ENCODE data around the gene NOSTRIN.
"Not testable (repeated sequence)": the region's sequence is repeated elsewhere in the genome, so short reads cannot be mapped to it uniquely, and the experiment has no call there.

Gene NOSTRIN

DNA sequence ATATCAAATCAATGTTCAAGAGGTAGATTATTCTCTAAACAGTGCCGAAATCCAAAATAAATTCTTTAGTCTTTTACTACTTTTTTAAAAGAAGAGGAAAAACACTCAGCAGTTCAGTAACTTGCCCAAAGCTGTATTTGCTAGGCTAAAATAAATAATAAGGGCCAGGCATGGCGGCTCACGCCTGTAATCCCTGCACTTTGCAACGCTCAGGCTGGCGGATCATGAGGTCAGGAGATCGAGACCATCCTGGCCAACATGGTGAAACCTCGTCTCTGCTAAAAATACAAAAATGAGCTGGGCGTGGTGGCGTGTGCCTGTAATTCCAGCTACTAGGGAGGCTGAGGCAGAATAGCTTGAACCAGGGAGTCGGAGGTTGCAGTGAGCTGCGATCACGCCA lies 79.7 kb downstream of the NOSTRIN start:
- not testable (repeated sequence) for DNase-seq (ENCODE audit: low read depth)

DNA sequence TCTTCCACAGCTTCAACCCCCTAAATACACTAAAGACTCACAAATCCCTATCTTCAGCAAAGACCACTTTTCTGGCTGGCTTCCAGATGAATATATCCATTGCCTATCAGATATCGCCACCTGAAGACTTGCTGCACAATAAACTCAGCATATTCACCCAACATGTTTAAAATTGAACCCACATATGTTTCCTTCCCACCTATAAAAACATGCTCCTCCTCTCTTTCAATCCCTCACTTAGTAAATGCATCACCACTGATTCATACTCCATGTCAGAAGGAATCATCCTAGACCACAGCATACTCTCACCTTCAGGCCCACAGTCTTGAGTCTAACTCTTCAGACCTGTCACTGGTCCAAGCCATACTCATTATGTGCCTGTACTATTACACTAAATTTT lies 82.5 kb downstream of the NOSTRIN start:
- DNase-seq (ENCODE audit: low read depth), result peak; percentile 20

DNA sequence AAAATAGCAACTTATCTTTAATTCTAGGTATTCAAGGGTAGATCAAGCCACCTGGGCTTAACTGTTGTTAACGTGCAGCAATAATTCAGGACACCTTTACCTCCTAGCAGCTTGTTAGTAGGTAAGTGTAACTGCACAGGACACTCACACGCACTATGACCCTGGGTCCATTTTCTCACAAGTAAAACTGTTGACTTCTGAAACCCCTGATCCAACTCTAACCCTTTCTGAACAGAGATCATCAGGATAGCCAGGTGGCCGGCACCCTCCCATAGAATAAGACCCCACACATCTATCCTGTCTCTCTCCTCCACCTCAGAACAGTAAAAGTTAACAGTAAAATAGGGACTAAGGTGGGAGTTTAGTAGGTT lies 87.2 kb downstream of the NOSTRIN start:
- DNase-seq (ENCODE audit: low read depth), result no peak

DNA sequence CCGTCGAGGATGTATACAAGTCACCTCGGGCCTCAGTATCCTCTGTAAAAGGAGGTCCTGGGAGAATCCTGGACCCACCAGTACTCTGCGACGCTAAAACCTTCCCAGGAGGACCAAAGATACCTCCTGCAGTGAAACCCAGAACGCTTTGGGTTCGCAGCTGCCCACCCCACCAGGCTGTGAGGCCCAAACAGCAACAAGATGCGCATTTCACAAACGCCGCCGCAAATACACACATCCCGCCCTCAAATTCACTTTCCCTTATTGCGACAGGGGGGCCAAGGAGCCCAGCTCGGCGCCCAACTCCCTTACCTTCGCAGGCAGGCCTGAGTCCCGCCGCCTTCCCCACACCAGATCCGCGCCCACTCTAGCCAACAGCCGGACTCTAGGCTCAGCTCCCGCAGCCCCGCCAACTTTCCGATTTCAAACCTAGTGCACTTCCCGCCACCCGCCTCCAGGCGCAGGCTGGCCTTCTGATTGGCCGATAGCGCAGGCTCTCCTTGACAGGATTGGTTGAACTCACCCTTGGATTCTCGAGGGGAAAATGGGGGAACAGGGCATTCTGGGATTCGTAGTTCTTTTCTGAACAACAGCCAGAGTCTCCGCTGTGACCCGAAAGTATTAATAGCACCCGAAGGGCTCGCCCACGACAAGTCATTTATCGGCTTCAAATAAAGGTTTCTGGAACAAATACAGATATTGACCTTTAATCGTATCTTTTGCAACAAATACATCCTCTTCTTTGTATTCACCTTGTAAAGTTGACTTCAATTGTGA lies 87.8 kb downstream of the NOSTRIN start, which contains the start of gene SPC25:
TSS of gene SPC25 (minus strand) at position 425 of the 777 bp plus-strand sequence. CDS start 911 bp downstream, outside the sequence.
- peak; percentile 93 for DNase-seq (ENCODE audit: low read depth)

DNA sequence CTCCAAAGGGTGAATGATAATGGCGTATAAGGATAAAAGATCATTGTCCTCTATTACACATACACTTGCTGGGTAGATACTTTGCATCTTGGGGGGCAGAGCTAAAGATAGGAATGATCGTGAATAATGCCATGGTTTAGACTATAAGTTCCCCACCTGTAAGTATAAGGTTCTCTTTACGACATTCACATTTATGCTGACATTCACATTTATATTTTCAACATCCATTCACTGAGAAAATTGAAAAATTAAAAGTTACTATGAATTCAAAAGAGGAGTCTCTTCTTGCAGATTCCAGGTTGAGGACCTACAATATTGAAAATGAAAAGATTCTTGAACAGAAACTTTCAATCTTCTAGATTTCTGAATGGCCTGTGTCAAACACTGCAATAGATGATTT lies 89.9 kb downstream of the NOSTRIN start:
- no peak for DNase-seq (ENCODE audit: low read depth)

DNA sequence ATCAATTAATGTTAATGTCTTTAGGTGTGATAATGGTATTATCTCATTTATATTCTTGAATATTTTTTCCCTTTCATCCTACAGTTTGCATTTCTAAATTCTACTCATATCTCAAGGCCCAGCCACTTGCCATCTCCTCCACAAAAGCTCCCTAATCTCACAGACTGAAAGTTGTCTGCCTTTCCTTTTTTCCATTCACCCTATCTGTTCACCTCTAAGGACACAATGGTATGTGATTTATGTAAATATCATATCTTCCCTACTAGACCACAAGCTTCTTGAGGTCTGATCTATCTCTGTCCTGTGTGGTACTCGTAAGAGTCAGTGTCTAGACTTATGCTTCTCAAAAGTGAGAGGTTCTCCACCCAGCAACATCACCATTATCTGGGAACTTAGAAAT lies 91.7 kb downstream of the NOSTRIN start:
- DNase-seq (ENCODE audit: low read depth), result no peak

DNA sequence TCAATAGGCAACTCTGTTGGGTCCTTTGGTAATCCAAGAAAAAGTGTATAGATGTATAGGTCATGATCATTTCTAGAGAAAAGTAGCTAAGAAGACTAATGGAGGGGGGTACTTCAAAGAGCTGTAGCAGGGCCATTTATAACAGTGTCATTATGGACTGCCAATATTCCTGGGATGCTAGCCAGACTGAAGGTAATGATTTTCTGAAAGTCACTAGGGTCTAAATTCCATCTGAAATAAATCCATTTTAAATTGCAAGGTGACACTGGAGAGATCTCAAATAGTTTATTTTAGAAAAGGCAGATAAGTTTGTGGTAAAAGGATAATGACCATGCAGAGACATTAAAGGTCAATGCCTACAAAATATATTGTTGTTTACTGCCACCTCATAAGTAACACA lies 92.3 kb downstream of the NOSTRIN start:
- DNase-seq (ENCODE audit: low read depth), result no peak

DNA sequence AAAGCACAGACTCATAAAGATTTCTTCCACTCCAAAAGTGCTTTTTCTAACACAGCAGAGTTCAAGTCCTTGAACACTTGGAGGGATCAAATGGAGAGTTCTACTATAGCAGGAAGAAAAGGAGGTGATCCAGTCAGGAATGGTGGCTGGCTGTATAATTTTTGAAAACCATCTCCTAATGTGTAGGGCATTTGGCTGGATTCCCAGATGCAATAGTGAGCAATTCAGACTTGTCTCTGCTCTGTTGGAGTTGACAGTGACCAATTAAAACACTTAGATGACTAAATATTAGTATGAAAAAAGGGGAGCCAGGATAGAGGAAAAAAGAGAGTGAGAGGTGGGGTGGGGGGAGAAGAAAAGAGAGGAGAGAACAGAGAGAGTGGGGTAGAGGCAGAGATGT lies 93.3 kb downstream of the NOSTRIN start:
- DNase-seq (ENCODE audit: low read depth), result peak; percentile 29

DNA sequence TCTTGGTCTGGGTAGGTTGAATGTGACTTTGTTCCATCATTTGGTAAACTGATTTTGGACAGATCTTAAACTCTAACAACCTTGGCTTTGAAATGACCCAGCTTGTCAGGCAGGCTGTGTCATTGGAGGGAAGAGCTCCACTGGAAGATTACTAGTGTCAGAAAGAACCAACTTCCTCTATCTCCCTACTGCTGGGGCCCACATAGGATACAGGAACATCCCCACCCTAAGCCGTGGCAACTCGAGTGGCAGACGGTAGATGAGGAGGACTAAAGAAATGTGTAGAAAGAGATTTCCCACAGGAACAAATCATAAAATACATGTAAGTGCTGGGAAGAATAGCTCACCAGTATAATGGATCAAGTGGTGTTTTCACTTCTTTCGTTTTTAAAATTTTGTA lies 94.3 kb downstream of the NOSTRIN start:
- no peak for DNase-seq (ENCODE audit: low read depth)

DNA sequence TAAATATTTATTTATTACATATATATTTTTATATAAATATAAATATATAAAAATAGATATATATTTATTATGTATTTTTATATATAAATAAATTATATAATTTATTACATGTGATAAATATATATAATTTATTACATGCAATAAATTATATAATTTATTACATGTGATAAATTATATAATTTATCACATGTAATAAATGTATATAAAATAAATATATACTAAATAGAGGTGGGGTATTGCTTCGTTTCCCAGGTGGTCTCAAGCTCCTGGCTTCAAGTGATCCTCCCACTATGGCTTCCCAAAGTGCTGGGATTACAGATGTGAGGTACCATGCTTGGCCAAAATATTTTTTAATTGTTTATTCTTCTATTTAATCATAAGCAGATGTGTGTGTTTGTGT lies 95.0 kb downstream of the NOSTRIN start:
- DNase-seq (ENCODE audit: low read depth), result no peak

DNA sequence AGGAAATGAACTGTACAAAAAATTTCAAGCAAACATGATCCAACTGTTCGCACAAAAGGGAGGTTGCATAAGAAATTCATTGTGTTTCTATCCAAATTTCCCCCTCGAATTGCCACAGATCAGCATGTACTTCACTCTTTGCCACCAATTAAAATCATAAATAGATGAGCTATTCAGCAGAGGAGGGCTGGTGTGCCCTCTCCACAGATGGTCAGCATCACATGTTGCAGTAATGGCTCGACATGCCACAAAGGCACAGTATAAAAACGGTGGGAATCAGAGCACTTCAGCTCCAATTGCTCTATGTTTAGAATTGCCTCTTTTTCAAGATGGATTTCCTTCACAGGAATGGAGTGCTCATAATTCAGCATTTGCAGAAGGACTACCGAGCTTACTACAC lies 98.6 kb downstream of the NOSTRIN start, which contains the start of gene G6PC2:
TSS of gene G6PC2 (plus strand) at position 289 of the 400 bp plus-strand sequence. CDS start at position 330, 41 bp downstream.
- no peak for DNase-seq (ENCODE audit: low read depth)

DNA sequence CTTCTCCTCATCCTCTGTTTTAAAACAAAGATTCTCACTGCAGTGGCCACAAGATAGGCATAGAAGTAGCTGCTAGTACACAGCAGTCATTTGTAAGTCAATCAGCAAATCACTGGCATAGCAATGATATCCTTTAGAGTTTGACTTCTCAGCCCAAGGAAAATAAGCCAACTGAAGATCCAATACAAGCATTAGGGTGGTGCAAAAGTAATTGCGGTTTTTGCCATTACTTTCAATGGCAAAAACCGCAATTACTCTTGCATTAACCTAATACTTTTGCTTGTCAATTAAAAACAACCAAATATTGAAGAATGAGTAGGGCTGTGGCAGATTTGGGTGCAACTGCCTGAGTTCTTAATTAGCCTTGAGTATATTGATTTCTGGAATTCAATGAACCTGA lies 101.5 kb downstream of the NOSTRIN start:
- DNase-seq (ENCODE audit: low read depth), result no peak

DNA sequence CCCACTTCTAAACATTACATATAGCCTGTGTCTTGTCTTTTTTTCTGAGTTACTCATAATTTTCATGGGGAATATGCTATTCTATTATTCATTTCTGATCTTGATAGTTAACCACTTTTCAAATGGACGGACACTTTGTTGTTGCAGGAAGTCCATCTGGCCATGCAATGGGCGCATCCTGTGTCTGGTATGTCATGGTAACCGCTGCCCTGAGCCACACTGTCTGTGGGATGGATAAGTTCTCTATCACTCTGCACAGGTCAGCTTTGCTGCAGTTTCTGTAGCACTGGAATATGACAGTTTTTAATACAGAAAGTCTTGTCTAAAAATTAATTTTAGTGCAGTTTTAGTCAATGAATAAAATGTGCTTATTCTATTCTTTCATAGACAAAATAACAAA lies 101.9 kb downstream of the NOSTRIN start:
- no peak for DNase-seq (ENCODE audit: low read depth)

DNA sequence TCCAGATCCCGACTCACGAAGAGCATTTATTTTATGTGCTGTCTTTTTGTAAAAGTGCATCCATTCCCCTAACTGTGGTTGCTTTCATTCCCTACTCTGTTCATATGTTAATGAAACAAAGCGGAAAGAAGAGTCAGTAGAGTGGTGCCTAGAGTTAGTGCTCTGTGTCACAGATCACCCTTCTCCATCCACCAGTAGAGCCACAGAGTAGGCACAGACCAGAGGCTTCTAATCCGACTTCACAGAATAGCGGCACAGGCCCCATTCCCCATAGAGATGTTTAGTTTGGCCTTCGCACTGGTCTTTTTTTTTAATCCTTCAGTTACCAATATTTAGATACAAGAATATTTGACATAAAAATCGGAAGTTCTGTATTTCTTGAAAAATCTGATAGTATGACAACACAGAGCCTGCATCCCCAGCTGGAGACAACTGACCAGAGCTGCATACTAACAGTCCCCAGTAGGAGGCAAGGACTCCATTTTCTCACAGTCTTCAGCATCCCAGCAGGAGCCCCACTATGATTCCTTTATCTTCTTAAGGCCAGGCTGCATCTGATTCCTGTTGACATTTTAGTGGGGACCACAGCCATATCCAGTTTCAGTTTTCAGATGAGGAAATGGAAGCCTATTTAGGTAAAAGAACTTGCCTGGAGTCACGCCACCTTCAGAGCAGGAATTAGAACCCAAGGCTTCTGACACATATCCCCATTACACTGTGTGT lies 105.7 kb downstream of the NOSTRIN start:
- no peak for DNase-seq (ENCODE audit: low read depth)

DNA sequence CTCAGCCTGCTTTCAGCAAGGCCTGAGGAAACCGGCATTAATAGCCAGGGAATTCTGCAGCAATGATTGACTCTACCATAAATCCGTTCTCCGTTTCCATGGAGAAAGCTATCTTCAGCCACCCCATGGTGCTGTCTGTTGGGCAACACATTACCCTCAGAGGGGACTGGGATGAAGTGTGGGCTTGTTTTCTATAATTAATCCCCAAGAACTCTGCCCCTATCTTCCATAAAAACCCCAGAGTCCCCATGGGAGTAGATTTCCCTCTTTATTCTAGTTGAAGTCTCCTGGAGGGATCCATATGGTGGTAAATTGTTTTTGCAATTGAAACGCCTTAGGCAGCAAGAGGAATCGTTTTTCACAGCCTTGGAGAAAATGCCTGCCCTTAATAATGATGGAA lies 107.9 kb downstream of the NOSTRIN start:
- DNase-seq (ENCODE audit: low read depth), result no peak

DNA sequence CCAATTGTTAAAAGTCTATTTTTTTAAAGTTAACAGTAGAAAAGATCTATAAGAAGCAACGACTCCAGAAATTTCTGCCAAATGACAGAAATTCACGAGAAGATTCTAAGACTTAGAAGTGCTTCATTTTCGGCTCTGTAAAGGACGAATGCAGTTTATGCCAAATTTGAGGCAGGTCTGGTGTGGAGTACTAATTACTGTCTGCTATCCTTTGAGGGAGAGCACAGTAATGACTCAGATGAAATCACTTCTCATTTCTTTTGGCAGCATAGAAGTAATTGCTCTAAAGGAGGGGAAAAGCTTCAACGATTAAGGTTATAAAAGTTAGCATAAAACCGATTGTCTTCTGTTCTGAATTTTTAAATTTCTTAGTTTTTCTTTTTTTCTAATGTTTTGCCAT lies 110.0 kb downstream of the NOSTRIN start:
- peak; percentile 0 for DNase-seq (ENCODE audit: low read depth)

DNA sequence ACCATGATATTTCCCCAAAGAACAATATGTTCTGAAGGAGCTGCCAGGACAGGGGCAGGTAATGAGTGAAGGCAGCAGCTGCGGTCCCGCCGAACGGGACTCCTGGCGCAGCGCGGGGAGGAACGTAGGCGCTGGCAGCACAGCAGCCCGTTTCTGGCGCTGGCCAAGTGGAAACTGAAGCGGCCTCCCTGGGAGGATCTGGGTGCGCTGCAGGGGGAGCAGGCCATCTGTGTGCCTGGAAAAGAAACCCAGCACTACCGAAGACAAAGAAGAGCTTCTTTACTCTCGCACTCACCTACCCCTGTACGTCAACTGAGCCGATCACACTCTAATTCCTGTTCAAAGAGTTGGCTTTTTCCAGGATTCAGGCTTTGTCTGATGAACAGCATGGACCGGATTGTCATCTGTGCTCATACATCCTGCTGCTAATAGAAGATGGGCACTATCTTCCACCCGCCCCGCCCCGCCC lies 110.5 kb downstream of the NOSTRIN start:
- DNase-seq (ENCODE audit: low read depth), result peak; percentile 24

DNA sequence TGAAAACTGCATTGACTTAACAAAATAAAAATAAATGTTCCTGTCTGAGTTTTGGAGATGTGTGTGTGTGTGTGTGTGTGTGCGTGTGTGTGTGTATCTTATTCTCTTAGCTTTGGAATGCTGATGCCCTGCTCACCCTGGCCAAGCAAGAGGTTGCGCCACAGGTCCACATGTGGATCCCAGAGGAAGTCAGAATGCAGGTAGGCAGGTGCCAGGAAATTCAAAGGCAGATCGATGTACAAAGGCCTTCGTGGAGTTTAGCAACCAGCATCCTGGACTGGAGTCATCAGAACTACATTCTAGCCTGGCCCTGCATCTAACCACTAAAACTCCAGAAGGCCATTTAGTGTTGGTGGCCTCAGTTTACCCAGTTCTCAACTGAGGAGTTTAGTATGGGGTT lies 111.1 kb downstream of the NOSTRIN start:
- no peak for DNase-seq (ENCODE audit: low read depth)
